GM19328 (cell line): ENCODE measurements around the gene CEP57.
"Not testable (repeated sequence)": the region's sequence is repeated elsewhere in the genome, so short reads cannot be mapped to it uniquely, and the experiment has no call there.

Source experiments
- ATAC-seq: cut with Tn5 transposase; IDR thresholded peaks from one replicate; pipeline ENCODE4 v1.9.1; 2021; ENCODE audit warnings: mild to moderate bottlenecking, moderate library complexity; ENCODE audit not compliant: unreplicated experiment

The CEP57 gene

GRCh38 chr11:95853862-95854261, 63.6 kb downstream of the CEP57 start:
- no peak for ATAC-seq

- ATAC-seq, result not testable (repeated sequence)
These were observed 64.1 kb downstream of the CEP57 start for GRCh38 chr11:95854362-95854761.

- ATAC-seq, result not testable (repeated sequence)
These were observed 69.7 kb downstream of the CEP57 start for GRCh38 chr11:95860024-95860423.

GRCh38 chr11:95863486-95864140, 73.3 kb downstream of the CEP57 start:
- no peak for ATAC-seq

GRCh38 chr11:95867105-95867504, 76.8 kb downstream of the CEP57 start:
- ATAC-seq, result no peak

GRCh38 chr11:95870877-95871276, 80.6 kb downstream of the CEP57 start:
- ATAC-seq, result not testable (repeated sequence)

- no peak for ATAC-seq
These were observed 87.0 kb downstream of the CEP57 start for GRCh38 chr11:95877291-95877690.
